ENCODE data around the gene RIC3.
A peak's percentile ranks its signal among the peaks of the same experiment; 100 is the strongest.

RIC3 gene

DNA sequence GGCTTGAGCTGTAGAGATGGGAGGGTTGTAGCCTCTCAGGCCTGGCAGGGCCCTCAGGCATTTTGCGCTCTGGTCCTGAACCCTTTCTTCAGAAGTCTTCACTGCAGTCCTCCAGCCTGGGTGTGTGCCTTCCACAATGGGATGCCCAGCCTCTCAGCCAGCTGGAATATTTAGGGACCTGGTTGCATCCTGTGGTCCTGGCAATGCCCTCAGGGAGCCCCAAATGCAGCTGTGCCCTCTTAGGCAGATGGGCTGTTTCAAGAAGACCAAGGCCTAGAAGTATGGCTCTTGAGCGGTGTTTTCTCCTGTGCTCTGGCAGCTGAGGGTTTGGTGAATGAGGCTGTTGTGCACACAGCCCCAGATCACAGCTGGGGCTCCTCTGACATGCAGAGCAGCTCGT, 81.1 kb downstream of the RIC3 start:
- TF ChIP-seq, protein P1, sequence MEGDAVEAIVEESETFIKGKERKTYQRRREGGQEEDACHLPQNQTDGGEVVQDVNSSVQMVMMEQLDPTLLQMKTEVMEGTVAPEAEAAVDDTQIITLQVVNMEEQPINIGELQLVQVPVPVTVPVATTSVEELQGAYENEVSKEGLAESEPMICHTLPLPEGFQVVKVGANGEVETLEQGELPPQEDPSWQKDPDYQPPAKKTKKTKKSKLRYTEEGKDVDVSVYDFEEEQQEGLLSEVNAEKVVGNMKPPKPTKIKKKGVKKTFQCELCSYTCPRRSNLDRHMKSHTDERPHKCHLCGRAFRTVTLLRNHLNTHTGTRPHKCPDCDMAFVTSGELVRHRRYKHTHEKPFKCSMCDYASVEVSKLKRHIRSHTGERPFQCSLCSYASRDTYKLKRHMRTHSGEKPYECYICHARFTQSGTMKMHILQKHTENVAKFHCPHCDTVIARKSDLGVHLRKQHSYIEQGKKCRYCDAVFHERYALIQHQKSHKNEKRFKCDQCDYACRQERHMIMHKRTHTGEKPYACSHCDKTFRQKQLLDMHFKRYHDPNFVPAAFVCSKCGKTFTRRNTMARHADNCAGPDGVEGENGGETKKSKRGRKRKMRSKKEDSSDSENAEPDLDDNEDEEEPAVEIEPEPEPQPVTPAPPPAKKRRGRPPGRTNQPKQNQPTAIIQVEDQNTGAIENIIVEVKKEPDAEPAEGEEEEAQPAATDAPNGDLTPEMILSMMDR (IDR thresholded peaks at IDR 0.05; ENCODE audit: low read depth, low read length, missing control alignments): no peak
- no peaks in the 10 kb centered on the region for H3K36me3 ChIP-seq (replicated peaks)
- in situ Hi-C loops (cut with HindIII; ENCODE audit: low pct_ligation_motif_present, low sequenced_read_pairs): no loop called here
- no peak for DNase-seq
- no peaks in the 10 kb centered on the region for H3K27me3 ChIP-seq (replicated peaks)
- H3K27ac ChIP-seq: no peak overlapping the region
- no peak overlapping the region for H3K4me3 ChIP-seq (ENCODE audit: low read depth, low read length)

DNA sequence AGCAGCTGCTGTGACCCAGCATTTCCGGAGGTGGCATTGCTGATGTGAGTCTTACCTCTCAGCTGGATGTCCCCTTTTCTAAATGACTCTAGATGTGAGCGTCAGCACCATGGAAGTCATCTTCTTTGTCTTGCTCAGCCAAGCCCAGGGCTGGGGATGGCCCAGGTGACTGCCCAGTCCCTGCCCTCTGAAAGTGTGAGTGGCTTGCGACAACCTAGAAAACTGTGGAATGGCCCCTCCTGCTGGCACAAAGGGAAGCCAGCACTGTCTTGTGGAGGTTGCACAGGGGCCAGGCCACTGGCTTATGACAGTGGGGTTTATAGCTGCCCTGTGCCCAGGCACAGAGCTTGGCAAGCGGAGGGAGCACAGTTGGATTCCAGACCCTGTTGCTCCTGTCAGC, 81.6 kb downstream of the RIC3 start:
- Histone ChIP-seq H3K27ac (no peak overlapping the region), H3K4me3 (ENCODE audit: low read depth, low read length) (no peak overlapping the region), H3K27me3 (replicated peaks) (no peaks in the 10 kb centered on the region), H3K36me3 (replicated peaks) (no peaks in the 10 kb centered on the region)
- TF ChIP-seq, protein P1 (IDR thresholded peaks at IDR 0.05; ENCODE audit: low read depth, low read length, missing control alignments): peak; percentile 57
- in situ Hi-C loops (cut with HindIII; ENCODE audit: low pct_ligation_motif_present, low sequenced_read_pairs): no loop called here
- DNase-seq: no peak

DNA sequence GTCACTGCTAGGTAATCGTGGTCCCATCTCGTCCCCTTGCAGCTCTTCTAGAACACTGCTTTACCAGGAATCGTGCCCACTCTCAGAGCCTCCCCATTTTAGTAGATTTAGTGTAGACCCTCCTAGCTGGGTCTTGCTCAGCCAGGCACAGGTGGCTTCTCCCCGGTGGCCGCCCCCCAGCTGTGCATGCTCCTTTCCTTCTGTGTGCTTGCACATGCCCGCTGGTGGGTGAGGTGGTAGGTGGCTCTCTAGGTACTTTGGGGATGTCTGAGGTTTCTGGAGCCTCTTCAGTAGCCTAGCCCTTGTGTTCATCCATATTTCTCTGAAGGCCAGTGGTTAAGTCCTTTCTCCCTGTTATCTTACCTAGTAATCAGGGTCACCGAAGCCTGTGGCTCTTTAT, 82.3 kb downstream of the RIC3 start:
- Histone ChIP-seq H3K27me3 (replicated peaks) (no peaks in the 10 kb centered on the region), H3K4me3 (ENCODE audit: low read depth, low read length) (no peak overlapping the region), H3K27ac (no peak overlapping the region), H3K36me3 (replicated peaks) (no peaks in the 10 kb centered on the region)
- TF ChIP-seq, protein P1 (IDR thresholded peaks at IDR 0.05; ENCODE audit: low read depth, low read length, missing control alignments): no peak
- DNase-seq: no peak
- in situ Hi-C loops (cut with HindIII; ENCODE audit: low pct_ligation_motif_present, low sequenced_read_pairs): no loop called here

DNA sequence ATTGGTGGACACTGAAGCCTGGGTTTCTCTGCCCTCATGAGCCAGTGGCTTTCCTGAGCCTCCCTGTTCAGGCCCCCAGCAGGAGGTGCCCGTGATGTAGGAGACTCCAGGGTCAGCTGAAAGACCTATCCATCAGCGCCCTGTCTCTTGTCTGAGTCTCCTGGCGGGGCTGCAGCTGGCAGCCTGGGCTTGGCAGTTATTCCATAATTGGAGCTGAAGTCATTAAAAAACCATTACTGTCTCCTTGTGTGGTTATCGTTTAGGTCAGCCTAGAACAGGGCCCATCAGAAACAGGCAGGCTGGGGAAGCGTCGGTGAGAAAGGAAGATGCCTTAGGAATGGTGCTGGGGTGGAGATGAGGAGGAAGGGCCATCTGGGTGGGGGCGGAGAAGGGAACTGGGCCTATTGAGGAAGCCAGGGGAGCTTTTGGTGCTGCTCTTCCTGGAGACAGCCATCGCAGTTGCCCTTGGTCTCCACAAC, 82.8 kb downstream of the RIC3 start:
- in situ Hi-C loops (cut with HindIII; ENCODE audit: low pct_ligation_motif_present, low sequenced_read_pairs): no loop called here
- no peak for DNase-seq
- TF ChIP-seq, protein P1 (IDR thresholded peaks at IDR 0.05; ENCODE audit: low read depth, low read length, missing control alignments): no peak

DNA sequence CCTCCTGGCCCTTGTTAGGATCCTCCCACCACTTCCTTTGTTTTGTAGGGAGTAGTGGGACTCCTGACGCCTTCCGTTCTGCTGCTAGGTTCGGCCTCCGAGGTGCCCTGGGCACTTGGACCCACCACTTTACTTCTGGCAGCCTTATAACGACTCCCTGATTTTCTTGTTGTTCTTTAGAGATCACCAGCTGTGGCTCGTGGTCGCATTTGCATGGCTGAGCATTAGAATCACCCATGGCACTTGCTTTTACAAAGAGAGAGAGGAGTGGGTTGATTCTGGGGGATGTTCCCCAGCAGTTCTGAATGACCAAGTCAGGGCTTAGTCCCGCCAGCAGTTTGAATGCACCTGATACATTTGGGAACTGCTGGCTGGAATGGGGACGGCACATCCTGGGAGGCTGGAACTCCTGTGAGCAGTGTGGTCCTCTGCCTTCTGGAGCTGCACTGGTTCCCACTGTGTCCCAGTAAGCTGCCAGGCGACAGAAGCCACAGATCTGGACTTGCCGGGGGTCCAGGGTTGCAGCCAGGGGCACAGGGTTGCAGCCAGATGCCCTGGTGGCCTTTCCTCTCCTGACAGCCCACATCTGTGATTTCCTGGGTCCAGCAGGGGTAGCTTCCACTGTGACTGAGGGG, 83.7 kb downstream of the RIC3 start:
- no peak overlapping the region for H3K27ac ChIP-seq
- H3K27me3 ChIP-seq (replicated peaks): no peaks in the 10 kb centered on the region
- no peaks in the 10 kb centered on the region for H3K36me3 ChIP-seq (replicated peaks)
- H3K4me3 ChIP-seq (ENCODE audit: low read depth, low read length): no peak overlapping the region
- DNase-seq: no peak
- TF ChIP-seq, protein P1 (IDR thresholded peaks at IDR 0.05; ENCODE audit: low read depth, low read length, missing control alignments): no peak
- in situ Hi-C loops (cut with HindIII; ENCODE audit: low pct_ligation_motif_present, low sequenced_read_pairs): no loop called here

More for the DNA sequence above, 82.8 kb downstream of the RIC3 start:
- Histone ChIP-seq H3K27me3 (replicated peaks) (no peaks in the 10 kb centered on the region), H3K4me3 (ENCODE audit: low read depth, low read length) (no peak overlapping the region), H3K27ac (no peak overlapping the region), H3K36me3 (replicated peaks) (no peaks in the 10 kb centered on the region)

DNA sequence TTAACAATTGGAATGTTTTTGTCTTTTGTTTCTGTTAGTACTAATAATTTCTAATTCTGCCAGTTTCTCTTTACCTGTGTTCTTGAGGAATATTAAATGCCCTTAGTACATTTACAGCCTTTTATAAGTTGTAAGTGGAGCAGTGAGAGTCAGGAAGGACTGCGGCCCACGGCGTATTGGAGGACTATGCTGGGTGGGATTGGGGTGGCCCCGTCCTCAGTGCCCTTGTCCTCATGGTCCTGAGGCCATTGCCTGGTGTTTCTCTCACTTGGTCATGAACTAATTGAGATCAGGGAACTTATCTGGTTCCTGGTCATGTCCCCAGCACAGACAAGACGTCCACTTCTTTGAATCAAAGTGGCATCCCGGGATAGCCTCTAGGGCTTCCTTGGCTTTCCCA, 84.5 kb downstream of the RIC3 start:
- no peaks in the 10 kb centered on the region for H3K27me3 ChIP-seq (replicated peaks)
- in situ Hi-C loops (cut with HindIII; ENCODE audit: low pct_ligation_motif_present, low sequenced_read_pairs): no loop called here
- no peaks in the 10 kb centered on the region for H3K36me3 ChIP-seq (replicated peaks)
- H3K27ac ChIP-seq: no peak overlapping the region
- no peak overlapping the region for H3K4me3 ChIP-seq (ENCODE audit: low read depth, low read length)
- DNase-seq: no peak
- TF ChIP-seq, protein P1 (IDR thresholded peaks at IDR 0.05; ENCODE audit: low read depth, low read length, missing control alignments): no peak
